Stimulated activated CD8-positive, alpha-beta memory T cell treated with anti-CD3 and anti-CD28 coated beads, Interleukin-7, amount 100 ng/mL, for 1 hour (primary cell): ENCODE results near the gene OCA2.

ENCODE experiments used
- DNase-seq, 2 donors: peaks; one replicate each; pipeline ENCODE4 v3.0.0-alpha.2; 2020; ENCODE audit warnings: low read depth in 2 of 2

The OCA2 gene

GRCh38 chr15:28104326-28104725, 5.2 kb upstream of the OCA2 start:
- no peak for DNase-seq

GRCh38 chr15:28103831-28104230, 4.7 kb upstream of the OCA2 start:
- DNase-seq: no peak

- DNase-seq: no peak
Measured at GRCh38 chr15:28101983-28102441, 2.9 kb upstream of the OCA2 start.

- no peak for DNase-seq
Measured at GRCh38 chr15:28101201-28101600, 2.1 kb upstream of the OCA2 start.

DNA sequence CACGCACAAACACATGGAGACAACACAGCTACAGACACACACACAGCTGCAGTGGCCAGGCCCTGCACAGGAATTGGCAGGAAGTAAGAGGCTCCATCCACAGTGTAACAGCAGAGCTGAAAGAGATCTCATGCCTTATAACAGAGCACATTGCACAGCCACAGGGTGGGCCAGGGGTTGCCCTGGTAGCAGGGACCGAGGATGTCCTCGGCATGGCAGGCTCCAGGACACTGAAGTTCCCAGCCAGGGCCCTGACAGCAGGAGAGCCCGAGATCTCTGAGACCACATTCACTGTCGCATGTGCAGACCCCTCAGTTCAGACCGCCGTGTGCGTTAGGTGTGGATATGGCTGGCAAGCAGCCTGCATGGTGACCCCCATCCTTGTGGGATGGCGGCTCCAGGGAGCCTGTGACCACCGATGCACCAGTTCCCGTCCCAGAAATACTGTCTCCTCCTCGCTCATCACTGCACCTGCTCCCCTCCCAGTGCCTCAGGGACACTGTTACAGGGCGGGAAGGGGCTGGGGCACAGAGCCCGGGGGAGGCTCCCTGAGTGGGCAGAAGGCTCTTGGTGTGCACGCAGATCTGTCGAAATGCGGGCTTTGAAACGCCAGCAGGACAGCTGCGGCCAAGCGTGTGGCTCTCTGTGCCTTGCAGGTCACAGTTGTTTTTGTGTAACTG, 1.5 kb upstream of the OCA2 start:
- DNase-seq: no peak

GRCh38 chr15:28099555-28100140, 533 bp upstream of the OCA2 start:
- no peak for DNase-seq

GRCh38 chr15:28098360-28098765, 752 bp downstream of the OCA2 start:
- no peak for DNase-seq

- DNase-seq: no peak
Measured at GRCh38 chr15:28097656-28098359, 1.3 kb downstream of the OCA2 start.

- DNase-seq: no peak
Measured at GRCh38 chr15:28096670-28097431, 2.3 kb downstream of the OCA2 start.

DNA sequence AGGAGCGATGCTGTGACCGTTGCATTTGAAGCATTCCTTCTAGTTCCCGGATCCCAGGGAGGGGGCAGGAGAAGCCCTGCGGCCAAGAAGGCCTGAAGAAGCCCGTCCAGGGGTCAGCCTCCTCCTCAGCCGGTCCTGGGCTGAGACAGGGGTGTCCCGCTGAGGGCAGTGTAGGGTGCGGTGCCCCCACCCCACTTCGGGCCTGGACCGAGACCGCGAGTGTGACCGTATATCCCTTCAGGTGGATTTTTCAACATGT, 2.8 kb downstream of the OCA2 start:
- no peak for DNase-seq

DNA sequence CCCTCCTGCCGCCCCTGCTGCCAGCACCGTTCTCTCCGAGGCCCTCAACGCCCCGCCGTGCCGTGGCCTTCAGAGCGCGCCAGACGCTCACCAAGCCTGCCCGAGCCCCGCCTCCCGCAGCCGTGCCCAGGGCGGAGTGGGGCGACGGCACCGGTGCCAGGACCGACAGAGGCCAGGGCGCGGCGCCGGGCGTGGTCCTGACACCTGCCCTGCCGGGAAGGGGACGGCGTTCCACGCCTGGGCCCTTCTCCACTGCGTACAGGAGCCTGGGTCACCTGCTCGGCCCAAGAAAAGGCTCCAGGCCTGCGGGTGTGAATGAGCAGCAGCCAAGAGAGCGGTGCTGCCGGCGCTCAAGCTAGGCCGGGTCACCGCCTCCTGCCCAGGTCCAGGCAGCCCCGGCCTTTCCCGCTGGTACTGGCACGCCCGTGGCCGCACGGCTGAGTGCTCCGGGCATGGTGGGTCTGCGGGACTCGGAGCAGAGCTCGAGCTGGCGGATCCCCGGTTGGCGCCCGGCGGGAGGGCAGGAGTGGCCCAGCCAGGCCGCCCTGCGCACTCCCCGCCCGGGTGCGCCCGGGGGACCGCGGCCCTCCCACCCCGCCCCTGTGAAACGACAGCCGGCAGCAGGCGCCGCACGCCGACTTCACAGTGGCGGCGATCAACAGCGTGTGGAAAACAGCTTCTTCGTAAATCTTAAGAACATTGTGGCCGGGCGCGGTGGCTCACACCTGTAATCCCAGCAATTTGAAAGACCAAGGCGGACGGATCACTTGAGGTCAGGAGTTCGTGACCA, 4.2 kb downstream of the OCA2 start:
- no peak for DNase-seq

DNA sequence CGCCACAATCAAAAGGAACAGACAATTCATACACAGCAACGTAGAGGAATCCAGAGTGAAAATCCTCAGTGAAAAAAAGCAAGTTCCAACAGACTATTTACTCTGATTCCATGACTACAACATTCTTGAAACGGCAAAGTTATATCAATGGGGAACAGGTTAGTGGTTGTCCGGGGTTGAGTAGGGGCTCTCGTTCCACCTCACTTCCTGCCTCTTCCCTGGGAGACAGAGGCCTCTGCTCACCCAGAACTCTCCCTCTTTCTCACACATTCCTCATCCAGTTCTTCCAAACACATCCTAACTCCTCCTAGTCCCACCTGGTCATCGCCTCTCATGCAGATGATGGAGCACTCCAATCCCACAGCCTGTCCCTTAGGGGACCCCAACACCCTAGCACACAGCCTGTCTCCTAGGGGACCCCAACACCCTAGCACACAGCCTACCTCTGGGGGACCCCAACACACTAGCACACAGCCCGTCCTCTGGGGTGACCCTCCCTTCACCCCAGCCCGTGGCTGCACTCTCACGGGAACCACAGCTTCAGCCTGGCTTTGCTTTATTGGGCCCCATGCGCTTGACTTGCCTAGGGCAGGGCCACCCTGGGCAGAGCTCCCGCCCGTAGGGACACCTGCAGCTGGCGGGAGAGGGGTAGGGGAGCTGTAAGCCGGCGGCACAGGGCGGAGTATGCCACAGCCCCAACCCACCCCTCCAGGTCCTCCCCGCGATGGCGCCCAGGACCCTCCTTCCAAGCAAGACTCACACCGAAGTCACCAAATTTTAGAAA, 5.2 kb downstream of the OCA2 start:
- no peak for DNase-seq

DNA sequence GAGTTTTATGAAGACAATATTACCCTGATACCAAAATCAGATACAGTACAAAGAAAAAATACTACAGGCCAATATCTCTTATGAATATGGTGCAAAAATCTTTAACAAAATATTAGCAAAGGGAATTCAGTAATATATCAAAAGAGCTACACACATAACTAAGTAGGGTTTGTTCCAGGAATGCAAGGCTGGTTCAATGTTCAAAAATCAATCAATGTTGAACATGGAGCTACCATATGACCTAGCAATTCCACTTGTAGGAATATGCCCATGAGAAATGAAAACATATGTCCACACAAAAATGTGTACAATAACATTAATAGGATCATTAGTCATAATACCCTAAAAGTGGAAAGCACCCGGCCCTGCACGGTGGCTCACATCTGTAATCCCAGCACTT, 7.8 kb downstream of the OCA2 start:
- DNase-seq: no peak

GRCh38 chr15:28086175-28086703, 12.9 kb downstream of the OCA2 start:
- no peak for DNase-seq

- no peak for DNase-seq
Measured at GRCh38 chr15:28085489-28086174, 13.5 kb downstream of the OCA2 start.

DNA sequence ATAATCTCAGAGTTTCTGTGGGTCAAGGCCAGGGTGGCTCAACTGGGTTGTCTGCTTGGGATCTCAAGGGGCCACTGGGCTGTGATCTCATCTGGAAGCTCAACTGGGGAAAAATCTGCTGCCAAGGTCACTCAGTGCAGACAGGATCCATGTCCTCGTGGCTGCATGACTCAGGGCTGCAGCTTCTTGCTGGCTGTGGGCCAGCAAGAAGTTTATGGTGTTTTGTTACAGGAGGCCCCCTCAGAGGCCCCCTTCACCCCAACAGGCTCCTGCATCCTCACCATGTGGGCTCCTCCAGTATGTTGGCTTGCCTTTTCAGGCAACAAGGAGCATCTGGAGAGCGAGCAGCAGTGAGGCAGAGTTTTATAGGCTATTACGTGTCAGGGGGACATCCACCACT, 14.6 kb downstream of the OCA2 start:
- DNase-seq: no peak

- DNase-seq: no peak
Measured at GRCh38 chr15:28082891-28083684, 16.0 kb downstream of the OCA2 start.

- DNase-seq: no peak
Measured at GRCh38 chr15:28081594-28081993, 17.5 kb downstream of the OCA2 start.

DNA sequence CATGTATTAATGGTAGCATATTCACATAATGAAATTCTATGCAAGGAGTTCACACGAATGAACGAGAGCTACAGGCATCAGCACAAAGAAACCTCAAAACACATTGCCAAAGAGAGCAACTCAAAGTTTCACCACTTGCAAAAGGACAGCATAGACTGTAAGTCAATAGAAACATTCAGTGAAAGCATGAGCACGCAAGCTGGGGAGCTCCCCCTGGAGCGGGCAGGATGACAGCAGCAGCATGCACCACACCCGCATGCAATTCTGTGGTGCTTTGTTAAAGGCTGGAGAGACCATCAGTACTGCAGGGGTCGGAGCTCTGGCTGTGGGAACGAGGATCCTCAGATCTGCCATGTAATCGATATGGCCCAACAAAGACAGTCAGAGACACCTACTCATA, 18.7 kb downstream of the OCA2 start:
- DNase-seq: no peak
